HG03571 (cell line): ENCODE data around the gene CBX4.
A peak's percentile ranks its signal among the peaks of the same experiment; 100 is the strongest.

Experiments used
- ATAC-seq: cut with Tn5 transposase; IDR thresholded peaks from one replicate; pipeline ENCODE4 v1.9.1; 2021; ENCODE audit not compliant: unreplicated experiment

CBX4 gene

DNA sequence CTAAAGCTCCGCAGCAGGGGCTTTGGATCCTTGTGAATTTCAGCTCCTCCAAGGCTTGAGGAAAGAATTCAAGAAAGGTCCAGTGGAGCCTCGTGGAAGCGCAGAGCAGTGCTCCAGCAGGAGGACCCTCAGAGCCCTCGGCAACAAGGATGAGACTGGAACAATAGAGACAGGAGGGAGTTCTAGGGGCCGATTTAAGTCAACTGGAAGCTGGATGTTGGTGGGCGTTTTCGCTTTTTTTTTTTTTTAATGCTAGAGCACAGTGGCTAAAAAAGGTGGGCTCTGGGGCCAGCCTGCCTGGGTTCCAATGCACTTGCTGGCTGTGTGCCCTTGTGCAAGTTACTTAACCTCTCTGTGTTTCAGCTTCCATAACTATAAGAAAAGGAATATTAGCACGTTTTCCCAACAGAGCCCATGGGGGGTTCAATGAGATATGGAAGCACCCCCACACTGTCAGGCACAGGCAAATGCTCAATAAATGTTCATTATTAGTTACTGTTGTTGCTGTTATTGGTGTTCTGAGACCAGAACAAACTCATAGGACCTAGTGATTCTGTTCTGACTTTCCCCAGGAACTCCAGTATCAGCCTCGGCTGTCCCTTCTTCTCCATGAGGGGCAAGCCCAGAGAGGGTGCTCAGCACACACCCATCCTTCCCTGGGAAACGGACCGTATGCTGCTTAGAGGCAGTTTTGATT is 37.1 kb downstream of the CBX4 start:
- ATAC-seq = no peak

DNA sequence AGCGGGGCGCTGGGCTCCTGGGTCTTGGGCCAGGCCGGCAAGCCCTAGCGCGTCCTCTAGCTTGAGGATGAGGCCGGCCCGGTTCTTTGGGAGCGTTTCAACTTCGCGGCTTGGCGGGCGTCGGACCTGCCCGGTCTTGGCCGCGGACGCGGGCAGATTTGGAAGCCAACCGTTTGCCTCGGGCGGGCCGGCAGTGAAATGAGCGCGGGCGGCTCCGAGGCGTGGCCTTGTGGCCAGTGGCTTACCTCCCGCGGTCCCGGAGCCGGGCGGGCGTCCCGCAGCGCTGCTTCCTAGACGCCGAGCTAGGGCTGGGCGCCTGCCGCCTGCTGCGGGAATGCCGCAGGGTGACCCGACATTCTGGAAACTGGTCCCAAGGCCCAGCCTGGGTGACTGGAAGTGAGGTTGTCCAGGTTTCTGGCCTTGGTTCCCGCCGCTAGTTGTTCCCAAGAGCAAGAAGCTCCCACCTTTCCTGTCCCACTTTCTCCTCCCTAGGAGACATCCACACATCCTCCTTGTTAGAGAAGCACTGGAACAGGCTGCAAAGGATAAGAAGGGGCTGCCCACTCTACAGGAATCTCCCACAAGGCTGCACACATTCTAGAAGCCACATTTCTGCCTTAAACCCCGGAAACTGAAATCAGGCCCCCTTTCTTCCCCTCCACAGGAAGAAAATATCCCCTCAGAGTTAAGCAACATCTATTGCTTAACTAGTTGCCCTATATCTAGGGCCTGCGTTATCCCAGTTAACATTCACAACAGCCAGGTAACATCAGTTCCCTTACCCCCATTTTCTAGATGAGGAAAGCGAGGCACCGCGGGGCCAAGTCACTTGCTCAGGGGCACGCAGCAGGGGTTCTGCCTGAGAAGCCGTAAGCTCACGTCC is 37.8 kb downstream of the CBX4 start:
- no peak for ATAC-seq

DNA sequence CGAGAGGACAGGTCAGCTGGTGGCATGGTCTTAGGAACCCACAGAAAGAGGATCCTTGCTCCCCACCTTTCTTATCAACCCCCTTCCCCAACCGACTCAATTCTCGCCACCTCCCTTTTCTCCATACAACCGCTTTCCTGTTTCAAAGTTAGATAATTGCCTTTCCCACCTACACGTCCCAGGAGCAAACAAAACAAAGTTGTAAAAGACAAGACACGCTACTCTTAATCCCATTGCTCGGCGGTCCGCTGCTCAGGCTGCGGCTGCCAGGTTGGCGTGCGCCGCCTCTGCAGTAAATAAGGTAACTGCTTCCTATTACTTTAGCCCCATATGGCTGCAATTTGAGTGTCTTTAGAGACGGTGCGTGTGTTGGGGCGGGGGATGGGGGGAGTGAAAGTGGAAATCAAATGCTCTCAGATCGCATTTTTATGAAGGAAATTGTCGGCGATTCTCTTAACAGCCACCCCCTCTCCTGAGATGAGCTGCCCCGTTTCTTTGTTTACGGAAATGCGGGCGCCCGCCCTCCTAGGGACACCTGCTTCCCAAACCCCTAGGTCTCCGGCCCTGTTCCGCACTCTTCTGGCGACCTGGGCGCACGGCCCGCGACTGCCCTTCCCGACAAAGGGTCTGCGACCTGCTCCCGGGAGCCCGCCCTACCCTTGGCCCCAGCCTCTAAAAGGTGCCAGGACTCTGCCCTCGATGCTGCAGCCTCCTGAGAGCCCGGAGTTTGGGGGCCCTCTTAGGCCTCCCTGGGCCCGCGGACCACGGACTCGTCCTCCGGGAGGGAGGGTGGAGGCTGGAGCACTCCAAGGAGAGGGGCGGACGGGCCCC is 38.7 kb downstream of the CBX4 start:
- no peak for ATAC-seq

DNA sequence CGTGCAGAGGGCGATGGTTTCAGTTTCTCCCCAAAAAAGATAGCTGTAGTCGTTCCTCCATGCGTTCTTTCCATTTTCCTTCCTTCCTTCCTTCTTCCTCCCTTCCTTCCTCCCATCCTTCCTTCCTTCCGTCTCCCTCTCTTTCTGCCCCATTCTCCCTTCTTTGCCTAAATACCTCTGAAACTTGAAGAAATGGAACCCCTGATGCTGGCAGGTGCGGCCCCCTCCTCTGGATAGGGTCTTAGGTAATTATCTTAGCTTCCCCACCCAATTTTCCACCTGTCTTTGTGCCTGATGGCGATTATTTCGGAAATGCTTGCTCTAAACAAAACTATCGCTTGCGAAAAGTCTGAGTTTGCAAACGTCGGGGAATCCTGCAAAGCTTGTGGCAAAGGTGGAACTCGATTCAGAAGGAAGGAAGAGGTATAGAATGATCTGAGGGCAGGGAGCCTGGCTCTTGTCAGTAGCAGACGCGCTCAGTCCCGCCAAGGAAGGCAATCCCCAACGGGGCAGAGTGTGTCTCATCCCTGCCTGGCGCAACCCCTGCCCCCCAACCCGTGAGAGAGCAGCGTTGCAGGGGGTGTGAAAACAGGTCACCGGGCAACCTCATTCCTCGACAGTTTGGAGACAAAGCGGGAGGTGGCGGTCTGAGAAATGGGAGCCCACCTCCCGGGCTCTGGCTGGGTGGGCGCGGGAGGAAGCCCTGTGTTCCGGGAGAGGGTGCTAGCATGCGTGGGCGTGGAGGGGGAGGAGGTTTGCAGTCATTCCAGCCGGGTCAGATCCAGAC is 39.5 kb downstream of the CBX4 start:
- no peak for ATAC-seq

DNA sequence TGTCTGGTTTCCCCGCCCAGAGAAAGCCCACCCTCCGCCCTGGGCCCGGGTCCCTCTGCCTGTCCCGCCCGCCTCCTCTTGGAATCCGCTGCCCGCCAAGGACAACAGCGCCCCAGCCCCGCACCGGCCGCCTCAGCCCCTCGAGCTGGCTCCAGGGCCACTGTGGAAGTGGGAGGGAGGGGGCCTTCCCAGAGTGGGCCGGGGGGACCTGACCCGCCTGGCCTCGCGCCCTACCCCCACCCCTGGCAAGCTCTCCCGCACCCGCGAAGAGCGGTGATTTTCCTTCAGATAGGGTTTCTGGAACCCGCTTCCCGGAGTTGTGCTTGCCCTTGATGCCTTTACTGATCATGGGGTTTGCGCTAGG is 40.1 kb downstream of the CBX4 start:
- ATAC-seq = no peak

DNA sequence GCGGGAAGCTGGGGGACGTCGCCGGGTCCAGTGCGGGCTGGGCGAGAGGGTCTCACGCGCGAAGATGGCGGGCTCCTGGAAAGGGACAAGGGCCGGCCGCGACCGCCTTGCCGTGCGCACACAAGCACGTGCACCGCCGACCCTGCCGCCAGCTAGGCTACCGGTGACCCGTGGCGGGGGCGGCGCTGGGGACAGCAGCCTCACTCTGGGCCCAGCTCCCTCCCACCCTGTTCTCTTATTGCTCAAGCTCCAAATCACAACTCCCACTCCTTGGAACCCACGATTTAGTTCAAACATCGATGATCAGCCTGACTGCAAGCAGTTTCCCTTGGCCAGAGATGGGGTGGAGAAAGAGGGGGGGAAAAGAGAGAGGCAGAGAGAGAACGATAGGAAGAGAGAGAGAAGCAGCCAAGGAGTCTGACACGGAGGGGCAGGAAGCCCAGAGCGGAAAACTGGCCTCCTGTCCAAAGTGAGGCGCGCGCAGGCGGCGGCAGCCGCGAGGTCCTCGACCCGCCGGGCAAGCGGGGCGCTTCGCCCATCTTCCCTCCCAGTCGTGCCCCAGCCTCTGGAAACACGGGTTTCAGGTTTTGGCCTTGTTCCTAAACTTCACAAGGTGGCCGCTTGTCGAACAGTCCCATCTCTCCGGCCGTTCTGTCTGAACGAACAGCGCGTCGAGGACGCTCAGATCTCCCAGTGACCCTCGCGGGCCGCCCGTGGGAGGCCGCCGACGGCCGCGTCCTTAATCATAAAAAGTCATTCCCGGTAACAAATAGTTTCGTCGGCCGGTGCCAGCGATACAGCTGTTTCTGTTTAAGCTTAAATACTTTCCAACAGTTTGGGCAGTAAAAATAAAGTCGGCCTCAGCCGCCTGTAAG is 40.7 kb downstream of the CBX4 start:
- ATAC-seq = no peak

DNA sequence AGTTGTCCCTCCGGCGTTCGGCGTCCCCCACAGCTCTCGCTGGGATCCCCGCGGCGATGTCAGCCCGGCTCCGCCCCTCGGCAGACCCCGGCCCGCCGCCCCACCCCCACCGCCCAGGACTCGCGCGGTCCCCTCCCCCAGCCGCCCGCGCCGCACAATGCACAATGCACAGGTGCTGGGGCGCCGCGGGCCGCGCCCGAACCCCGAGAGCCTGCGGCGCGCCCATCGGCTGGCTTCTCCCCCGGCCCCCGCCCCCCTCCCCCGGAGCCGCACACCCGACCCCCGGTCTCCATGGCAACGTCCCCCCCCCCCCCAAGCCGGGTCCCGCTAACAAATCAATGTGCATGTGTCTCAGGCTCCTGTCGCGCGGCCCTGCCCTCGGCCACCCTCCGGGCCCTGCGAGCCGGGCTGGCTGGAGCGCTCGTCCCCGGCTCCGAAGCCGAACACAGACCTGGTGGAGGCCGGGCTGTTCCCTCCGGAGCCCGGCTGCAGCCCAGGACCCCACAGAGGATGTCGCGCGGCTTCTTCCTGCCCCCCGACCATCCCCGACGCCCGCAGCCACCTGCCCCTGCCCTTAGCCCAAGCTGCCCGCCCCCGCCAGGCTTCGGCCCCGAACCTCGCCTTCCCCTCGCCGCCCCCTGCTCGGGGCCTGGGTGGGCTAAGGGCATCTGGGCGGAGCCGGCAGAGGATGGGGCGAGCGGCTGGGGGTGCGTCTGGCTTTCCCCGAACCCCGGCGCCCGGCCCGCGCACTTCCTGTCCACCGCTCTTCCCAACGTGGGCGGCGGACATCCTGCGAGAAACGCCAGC is 41.5 kb downstream of the CBX4 start:
- no peak for ATAC-seq

DNA sequence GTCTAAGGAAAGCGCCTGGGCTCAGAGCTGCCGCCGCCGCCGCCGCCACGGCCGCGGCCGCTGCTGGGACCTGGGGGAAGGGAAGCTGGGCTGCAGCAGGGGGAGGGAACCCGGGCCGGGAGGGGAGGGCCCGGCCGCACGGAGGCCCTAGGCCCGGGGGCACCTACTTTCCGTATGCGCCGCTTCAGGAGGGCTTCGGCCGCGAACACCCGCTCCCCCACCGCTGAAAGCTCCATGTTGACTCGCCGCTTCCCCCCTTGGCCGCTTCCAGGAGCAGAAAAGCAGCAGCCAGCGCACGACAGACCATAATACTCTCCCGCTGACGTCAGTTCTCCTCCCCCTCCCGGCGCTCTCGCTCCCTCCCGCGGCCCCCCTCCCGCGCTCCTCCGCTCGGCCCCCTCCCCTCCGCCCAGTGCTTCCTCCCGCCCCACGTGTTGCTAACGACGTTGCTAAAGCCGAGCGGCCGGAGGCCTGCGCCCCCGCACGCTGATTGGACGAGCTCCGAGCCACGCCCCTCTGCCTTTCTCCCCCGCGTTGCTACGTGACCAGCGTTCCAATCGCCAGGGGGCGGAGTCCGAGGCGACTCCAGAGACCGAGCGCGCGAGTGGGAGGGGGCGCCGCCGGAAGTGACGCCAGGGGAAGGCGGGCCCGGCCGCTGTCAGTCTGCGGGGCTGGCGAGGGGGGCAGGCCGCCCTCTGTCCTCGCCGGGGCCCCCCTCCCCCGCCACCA is 42.3 kb downstream of the CBX4 start, which contains the start of gene CBX8:
Gene CBX8, minus strand, starts transcription at position 315 of the 729 bp plus-strand sequence. Its CDS starts 79 bp downstream, at position 236.
- ATAC-seq = peak; percentile 90

DNA sequence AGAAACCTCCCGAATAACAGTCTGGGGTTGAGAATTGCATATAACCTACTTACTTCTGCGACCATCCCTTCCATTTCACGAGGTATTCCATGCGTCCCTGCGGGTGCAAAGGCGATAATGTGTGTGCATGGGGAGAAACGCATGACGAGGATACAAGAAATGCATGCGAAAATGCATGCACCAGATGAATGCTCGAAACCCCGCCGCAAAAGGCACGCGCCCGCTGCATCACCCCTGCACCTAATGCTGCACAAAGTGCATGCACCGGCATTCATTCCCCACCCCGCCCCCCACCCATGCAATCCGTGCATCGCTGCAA is 42.8 kb downstream of the CBX4 start:
- ATAC-seq = no peak

DNA sequence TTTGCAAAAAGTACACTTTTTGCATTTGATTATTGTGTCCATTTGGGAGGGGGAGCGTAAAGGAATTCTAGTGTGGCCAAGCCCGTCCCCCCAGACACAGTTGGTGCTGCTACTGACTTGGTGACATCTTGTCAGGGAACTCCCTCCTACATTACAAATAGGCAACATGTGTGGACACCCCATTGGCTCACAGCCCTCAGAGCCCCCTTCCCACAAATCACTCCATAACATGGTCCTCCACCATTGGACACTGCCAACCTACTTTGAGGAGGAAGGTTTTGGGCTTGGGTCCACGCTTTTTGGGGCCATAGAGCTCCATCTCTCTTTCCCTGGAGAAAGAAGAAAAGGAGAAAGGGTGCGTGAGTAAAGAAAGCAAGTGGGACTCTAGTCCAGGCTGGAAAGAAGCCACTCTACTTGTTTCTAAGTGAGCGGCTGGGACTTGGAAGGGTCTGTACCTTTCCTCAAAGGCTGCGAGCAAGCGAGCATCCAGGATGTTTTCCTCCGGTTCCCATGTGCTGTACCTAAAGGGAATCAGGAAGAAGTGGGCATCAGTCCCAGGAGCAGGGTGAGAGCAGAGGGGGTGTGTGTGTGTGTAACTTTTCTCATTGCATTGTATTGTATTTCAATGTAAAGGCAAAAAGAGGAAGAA is 43.3 kb downstream of the CBX4 start:
- ATAC-seq = no peak

DNA sequence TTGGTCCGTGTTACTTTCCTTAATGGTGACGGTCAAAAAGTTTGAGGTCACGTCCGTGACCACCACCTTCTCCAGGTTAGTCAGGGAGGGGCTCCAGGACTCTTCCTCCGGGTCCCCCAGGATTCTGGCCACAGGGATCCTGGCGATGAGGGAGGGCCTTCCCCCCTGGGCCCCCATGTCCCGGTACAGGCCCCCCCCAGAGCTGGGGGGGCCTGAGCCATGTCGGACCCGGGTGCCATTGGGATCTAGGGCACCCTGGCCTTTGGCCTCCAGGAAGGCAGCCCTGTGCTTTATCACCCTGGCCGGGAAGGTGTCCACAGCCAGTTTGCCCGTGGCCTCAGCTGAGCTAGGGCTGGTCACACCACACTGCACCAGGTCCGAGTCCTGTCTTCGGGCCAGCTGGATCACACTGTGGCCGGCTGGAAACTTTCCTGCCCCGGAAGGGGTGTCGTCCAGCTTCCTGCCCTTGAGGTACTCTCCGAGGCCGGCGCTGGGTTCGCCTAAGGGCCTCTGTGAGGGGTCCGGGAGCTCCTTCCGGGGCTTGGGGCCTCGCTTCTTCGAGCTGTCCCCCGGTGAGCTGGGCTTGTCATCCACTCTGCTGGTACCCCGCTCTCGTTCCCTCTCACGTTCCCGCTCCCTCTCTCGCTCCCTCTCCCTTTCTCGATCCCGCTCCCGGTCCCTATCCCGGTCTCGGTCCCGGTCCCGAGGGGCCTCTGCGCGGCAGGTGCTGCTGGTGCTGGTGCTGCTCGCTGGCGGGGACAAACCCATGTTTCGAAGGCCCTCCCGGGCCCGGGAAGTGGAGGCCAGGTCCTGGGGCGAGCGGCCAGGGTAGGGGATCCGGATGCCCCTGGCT is 44.4 kb downstream of the CBX4 start:
- ATAC-seq = no peak

DNA sequence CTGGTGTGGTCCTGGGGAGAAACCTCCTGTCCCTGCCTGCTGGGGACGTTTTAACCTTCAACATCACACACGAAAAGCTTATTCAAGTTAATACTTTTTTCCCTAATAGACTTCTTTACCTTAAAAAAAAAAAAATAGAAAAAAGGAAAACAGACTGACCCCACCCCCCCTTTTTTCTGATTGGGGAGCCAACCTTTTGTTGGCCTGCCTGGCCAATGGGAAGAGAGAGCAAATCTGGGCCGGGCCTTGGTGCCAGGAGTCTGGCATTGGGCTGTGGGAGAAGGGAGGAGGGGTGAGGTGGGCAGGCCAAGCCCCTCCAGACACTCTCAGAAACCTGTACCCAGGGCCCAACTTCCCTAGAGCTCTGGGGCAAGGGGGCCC is 45.3 kb downstream of the CBX4 start:
- ATAC-seq = no peak

DNA sequence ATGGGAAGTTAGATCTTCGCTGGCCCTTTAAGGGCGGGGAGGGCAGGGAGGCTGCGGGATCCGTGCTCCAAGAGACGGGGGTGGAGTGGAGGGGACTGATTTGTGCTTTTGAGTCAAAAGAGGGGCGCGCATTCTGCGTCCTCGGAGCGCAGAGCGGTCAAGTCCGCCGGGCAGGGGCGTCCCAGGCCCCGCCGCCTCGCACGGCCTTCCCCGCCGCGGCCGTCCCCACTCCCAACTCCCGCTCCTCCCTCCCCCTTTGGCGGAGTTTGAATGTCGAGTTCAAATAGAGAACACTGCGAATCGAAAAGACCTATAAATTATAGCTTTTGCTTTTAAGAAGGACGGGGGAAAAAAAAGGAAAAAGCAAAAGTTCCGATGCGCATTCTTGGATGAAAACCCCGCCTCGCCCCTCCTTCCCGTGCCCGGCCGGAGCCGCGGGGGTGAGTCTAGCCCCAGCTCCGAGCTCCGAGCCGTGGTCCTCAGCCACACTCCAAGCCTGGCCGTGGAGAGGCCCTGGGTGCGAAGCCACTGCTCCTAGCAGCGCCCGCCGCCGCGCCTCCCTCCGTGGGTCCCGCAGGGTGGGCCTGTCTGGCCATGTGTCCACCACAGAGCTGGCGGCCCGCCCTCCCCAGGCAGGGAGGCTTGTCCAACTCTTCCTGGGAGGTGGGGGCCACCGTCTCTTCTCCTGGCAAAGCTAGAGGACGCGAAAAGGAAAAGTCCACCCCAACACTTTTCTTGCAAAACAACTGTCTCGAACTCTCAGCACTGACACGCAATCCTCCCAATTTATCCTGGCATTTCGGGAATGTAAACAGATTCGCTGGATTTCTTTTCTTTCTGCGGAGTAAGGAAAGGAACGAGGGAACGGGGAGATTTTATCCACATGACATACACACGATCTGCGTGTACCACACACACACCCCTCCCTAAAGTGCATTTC is 46.0 kb downstream of the CBX4 start:
- no peak for ATAC-seq

DNA sequence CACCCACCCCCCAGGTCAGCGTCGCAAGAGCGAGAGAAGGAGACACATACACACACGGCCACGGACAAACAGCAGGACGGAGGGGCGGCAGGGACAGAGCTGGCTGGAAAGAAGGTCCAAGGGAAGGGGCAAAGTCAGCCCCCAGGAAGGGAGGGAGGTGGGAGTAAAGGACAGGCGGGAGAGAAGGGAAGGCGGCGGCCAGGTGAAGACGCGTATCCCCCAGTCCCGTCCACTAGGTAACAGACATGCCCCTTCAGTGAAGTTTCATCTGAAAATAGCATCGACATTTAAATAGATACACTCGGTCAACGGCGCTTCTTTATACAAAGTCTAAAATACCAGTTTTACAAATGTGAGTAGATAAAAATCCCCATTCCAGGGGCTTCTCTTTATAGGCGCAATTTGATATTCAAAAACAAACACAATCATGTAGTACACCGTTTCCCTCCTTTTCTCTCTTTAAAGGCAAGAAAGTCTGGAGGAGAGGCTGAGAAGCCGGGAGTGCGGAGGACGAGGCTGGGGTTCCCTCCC is 46.8 kb downstream of the CBX4 start:
- no peak for ATAC-seq

DNA sequence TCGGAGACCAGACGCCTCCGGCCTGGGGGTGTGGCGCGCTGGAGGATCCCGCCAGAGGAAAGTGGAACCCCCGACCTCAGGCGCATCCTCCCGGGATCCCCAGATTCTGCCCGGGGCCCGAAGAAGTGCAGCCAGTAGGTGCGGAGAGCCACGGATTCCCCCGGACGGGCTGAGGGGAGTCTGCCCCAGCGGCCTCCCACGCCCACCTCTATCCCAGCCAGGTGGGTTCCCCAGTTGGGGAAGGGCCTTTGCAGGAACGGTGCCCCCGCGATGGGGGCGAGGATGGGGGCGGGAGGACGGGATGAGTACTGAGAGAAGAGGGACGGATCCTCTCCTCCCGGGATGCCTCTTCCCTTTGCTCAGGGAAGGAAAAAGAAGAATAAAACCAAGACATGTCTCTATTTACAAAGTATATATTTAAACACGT is 47.5 kb downstream of the CBX4 start:
- no peak for ATAC-seq
